B cell (primary cell): Measurements from ENCODE around the gene TIGD1.

ENCODE experiments used
- EZH2 ChIP-seq: IDR thresholded peaks from 2 replicates; pipeline ENCODE4 v1.6.1; 2012; ENCODE audit warnings: borderline replicate concordance, low read depth, mild to moderate bottlenecking, moderate library complexity, low read length; ENCODE audit not compliant: insufficient read depth, poor library complexity, severe bottlenecking
- TF ChIP-seq, protein P1 (sequence below): fragments of 200-600 bp; IDR thresholded peaks from one replicate; pipeline ENCODE4 v1.8.0; 2022; ENCODE audit warnings: antibody characterized with exemption, mild to moderate bottlenecking

DNA sequence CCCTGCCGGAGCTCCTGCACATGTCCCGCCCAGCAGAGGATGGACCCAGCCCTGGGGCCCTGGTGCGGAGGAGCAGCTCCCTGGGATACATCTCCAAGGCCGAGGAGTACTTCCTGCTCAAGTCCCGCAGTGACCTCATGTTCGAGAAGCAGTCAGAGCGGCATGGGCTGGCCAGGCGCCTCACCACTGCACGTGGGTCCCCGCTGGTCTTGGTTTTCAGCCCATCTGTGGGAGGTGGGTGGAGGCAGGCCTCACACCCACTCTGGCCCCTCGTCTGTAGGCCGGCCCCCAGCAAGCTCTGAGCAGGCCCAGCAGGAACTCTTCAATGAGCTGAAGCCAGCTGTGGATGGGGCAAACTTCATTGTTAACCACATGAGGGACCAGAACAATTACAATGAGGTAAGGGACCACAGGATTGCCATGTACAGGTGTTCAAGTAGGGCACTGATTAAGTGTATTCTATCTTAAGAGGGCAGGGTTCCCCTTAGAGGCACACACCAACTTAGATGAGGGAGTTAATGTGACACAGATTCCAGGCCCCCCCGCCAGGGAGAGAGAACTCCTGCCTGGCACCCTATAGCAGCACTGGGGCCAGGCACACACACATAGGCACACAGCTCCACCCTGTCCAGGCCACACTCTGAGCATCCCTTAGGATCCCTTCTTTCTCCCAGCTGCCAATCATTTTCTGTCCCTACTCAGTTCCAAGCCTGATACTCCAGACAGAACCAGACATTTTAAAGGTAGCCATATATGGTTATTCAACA lies 16.2 kb downstream of the TIGD1 start:
- TF ChIP-seq, protein P1, sequence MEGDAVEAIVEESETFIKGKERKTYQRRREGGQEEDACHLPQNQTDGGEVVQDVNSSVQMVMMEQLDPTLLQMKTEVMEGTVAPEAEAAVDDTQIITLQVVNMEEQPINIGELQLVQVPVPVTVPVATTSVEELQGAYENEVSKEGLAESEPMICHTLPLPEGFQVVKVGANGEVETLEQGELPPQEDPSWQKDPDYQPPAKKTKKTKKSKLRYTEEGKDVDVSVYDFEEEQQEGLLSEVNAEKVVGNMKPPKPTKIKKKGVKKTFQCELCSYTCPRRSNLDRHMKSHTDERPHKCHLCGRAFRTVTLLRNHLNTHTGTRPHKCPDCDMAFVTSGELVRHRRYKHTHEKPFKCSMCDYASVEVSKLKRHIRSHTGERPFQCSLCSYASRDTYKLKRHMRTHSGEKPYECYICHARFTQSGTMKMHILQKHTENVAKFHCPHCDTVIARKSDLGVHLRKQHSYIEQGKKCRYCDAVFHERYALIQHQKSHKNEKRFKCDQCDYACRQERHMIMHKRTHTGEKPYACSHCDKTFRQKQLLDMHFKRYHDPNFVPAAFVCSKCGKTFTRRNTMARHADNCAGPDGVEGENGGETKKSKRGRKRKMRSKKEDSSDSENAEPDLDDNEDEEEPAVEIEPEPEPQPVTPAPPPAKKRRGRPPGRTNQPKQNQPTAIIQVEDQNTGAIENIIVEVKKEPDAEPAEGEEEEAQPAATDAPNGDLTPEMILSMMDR, result no peak
- no peak for TF ChIP-seq EZH2
